Subcutaneous adipose tissue (tissue), 4 donors: ENCODE results near the gene TENT5D. TPM values are rescaled to one million over a fixed set of nuclear protein-coding genes. Genes with fewer than 3 reads are reported as not detected.

Experiments used
- CTCF ChIP-seq: fragments of 450-650 bp; IDR thresholded peaks from one replicate; pipeline ENCODE4 v1.5.1; 2016; ENCODE audit warnings: low read depth, mild to moderate bottlenecking, control low read depth, antibody characterized with exemption, moderate library complexity
- total RNA-seq, 4 donors: library from RNA; depleted of rRNA; stranded (reverse); fragments of >200 nt; gene quantifications; one replicate each; pipeline ENCODE4 v1.1.0, GENCODE V29; 2016

Gene TENT5D
- total RNA-seq, result not detected

DNA sequence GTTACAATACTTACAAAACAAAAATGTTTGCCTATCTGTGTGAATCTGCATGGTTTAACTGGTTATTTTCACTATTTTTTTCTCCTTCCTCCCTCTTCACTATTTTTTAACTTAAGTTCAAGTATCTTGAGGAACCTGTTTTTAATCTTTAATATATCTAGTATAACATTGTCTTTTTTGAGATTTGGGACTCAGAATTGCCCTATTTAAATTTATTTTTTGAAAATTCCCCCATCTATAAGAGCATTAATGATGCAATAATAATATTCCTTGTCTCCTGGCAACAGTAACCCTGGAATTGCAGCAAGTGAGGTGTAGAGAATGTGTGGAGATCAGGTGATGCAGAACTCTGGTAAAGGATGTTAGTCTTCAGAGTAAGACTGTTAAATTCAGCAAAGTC lies at the start of gene TENT5D:
TENT5D (plus strand) TSS at position 301 of the 400 bp plus-strand sequence. CDS start 22,093 bp downstream, outside the sequence.
- TF ChIP-seq CTCF, result no peak

- no peak for TF ChIP-seq CTCF
These were observed 32.0 kb upstream of the TENT5D start for GRCh38 chrX:80388206-80388605.

DNA sequence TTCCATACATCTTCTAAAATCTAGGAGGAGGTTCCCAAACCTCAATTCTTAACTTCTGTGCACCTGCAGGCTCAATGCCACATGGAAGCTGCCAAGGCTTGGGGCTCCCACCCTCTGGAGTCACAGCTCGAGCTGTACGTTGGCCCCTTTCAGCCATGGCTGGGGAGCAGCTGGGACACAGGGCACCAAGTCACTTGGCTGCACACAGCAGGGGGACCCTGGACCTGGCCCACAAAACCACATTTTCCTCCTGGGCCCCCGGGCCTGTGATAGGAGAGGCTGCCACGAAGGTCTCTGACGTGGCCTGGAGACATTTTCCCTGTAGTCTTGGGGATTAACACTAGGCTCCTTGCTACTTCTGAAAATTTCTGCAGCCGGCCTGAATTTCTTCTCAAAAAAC lies 8.2 kb upstream of the TENT5D start:
- no peak for TF ChIP-seq CTCF

DNA sequence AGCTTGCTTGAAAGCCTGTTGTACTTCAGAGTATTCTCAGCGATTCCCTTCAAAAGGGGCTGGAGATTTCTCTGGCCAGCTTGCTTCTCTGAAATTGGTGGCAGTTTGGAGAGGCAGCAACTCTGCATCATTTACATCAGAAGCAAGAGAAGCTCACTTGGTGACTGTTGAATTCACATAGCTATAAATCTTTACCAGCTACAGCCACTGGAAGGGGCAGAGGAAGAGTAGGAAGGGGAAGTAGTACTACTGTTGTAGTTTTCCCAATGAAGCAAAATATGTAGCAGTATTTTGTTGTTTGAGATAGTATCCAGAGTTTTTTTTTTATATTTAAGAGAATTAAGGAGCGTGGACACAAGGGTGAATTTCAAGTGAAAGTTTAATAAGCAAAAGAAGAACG lies 2.8 kb downstream of the TENT5D start:
- TF ChIP-seq CTCF, result no peak

GRCh38 chrX:80423744-80424143 lies 3.5 kb downstream of the TENT5D start:
- no peak for TF ChIP-seq CTCF

GRCh38 chrX:80430826-80431504 lies 10.7 kb downstream of the TENT5D start:
- TF ChIP-seq CTCF, result no peak

DNA sequence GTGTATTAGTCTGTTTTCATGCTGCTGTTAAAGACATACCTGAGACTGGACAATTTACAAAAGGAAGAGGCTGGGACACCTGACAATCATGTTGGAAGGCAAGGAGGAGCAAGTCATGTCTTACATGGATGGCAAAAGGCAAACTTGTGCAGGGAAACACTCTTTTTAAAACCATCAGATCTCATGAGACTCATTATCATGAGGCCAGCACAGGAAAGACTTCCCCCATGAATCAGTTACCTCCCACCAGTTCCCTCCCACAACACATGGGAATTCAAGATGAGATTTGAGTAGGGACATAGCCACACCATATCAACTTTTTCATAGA lies 11.2 kb downstream of the TENT5D start:
- no peak for TF ChIP-seq CTCF
